ENCODE measurements around the gene WDR19.

DNA sequence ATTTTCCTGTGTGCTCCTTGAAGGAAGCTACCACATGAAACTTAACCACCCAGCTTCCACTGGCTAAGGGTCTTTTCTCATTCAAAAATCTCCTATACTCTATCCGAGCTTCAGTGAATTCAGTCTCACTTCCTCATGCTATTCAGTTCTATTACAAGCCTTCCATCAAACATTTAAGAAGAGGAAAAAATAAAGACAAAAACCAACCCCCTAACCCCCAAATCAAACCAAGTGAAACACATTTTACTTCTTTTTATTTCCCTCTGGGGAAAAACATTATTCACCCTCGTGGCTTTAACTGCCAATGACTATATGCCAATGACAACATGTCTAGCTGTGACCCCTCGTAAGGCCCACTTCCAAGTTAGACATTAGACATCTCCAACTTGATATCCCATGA, 16.2 kb upstream of the WDR19 start:
- TF ChIP-seq, protein P1, sequence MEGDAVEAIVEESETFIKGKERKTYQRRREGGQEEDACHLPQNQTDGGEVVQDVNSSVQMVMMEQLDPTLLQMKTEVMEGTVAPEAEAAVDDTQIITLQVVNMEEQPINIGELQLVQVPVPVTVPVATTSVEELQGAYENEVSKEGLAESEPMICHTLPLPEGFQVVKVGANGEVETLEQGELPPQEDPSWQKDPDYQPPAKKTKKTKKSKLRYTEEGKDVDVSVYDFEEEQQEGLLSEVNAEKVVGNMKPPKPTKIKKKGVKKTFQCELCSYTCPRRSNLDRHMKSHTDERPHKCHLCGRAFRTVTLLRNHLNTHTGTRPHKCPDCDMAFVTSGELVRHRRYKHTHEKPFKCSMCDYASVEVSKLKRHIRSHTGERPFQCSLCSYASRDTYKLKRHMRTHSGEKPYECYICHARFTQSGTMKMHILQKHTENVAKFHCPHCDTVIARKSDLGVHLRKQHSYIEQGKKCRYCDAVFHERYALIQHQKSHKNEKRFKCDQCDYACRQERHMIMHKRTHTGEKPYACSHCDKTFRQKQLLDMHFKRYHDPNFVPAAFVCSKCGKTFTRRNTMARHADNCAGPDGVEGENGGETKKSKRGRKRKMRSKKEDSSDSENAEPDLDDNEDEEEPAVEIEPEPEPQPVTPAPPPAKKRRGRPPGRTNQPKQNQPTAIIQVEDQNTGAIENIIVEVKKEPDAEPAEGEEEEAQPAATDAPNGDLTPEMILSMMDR (IDR thresholded peaks at IDR 0.05 in 4 of 5, conservative IDR thresholded peaks at IDR 0.05 in 1 of 5): no peak
- no peak for TF ChIP-seq POLR2A (IDR thresholded peaks at IDR 0.05)

Data from gastrocnemius medialis (tissue), 4 donors.